OCI-LY1 (cell line): ENCODE results near the gene STX11.

Experiments
- CTCF ChIP-seq: fragments of 200-600 bp; sonication (generic), shearing (Covaris generic); IDR thresholded peaks from 2 replicates; pipeline ENCODE4 v1.5.1; 2017; ENCODE audit warnings: mild to moderate bottlenecking, antibody characterized with exemption, low read length, moderate library complexity, mixed read lengths
- EZH2 ChIP-seq: fragments of 200-600 bp; sonication (generic), shearing (Covaris generic); IDR thresholded peaks from 2 replicates; pipeline ENCODE4 v1.8.0; 2017; ENCODE audit warnings: borderline replicate concordance, mixed run types, mild to moderate bottlenecking, antibody characterized with exemption, low read length, moderate library complexity, mixed read lengths

GRCh38 chr6:144103026-144103563 is 47.2 kb upstream of the STX11 start:
- TF ChIP-seq CTCF (no peak), EZH2 (no peak)
